ENCODE results near the gene SMNDC1. TPM values are rescaled to one million over a fixed set of nuclear protein-coding genes. Genes with fewer than 3 reads are reported as not detected.

Gene SMNDC1
- total RNA-seq = 10 to 100 TPM; 11.5 to 16.0 (median 13.4) TPM

- Histone ChIP-seq H3K9me3 (no peaks in the 10 kb centered on the region), H3K4me1 (peaks cover 0 to 24% of the 10 kb centered on the region in 2 donors), H3K27ac (peak within 1 kb of the TSS; percentile 88 to 94), H3K4me3 (peak within 1 kb of the TSS; percentile 80 to 97 (median 86)), H3K36me3 (no peaks in the 10 kb centered on the region), H3K27me3 (no peaks in the 10 kb centered on the region)
- intact Hi-C loops (cut with DNase I; ENCODE audit: low total_unique reads) = loop anchor here (2.0 to 10.0 kb wide), 2 partner anchors 78 to 260 kb away; partner anchors contain the start of gene SMC3
- TF ChIP-seq POLR2AphosphoS5 (IDR thresholded peaks at IDR 0.05) (peak; percentile 80 to 94 (median 83)), CTCF (IDR thresholded peaks at IDR 0.05) (no peak), POLR2A (IDR thresholded peaks at IDR 0.05) (peak; percentile 48)
- peak; percentile 97 to 98 for DNase-seq (ENCODE audit: low spot score in 2 of 2)
Measured at GRCh38 chr10:110304780-110305421, at the start of gene SMNDC1. Gene SMNDC1, minus strand, starts transcription at chr10:110304920. Its CDS starts 1,333 bp downstream, at chr10:110303587.

GRCh38 chr10:110354322-110354766 lies 49.6 kb upstream of the SMNDC1 start:
- peak overlapping the region; percentile 28 to 34 for H3K27ac ChIP-seq
- DNase-seq (ENCODE audit: low spot score in 2 of 2) = peak; percentile 82 to 85
- intact Hi-C loops (cut with DNase I; ENCODE audit: low total_unique reads) = no loop called here

GRCh38 chr10:110353244-110354119 lies 48.8 kb upstream of the SMNDC1 start:
- Histone ChIP-seq H3K27ac (peak overlapping the region; percentile 28 to 34), H3K36me3 (no peaks in the 10 kb centered on the region)
- intact Hi-C loops (cut with DNase I; ENCODE audit: low total_unique reads) = no loop called here

More at GRCh38 chr10:110354322-110354766, 49.6 kb upstream of the SMNDC1 start:
- Histone ChIP-seq H3K4me1 (no peaks in the 10 kb centered on the region), H3K36me3 (no peaks in the 10 kb centered on the region), H3K9me3 (no peaks in the 10 kb centered on the region), H3K4me3 (no peak overlapping the region), H3K27me3 (no peaks in the 10 kb centered on the region)
- peak; percentile 35 to 77 (median 61) for TF ChIP-seq CTCF (IDR thresholded peaks at IDR 0.05)
- TF ChIP-seq POLR2AphosphoS5 (IDR thresholded peaks at IDR 0.05) = no peak
- no peak for TF ChIP-seq POLR2A (IDR thresholded peaks at IDR 0.05)

GRCh38 chr10:110352930-110353243 lies 48.2 kb upstream of the SMNDC1 start:
- H3K27ac ChIP-seq = no peak overlapping the region
- H3K9me3 ChIP-seq = no peaks in the 10 kb centered on the region
- no peak for DNase-seq (ENCODE audit: low spot score in 2 of 2)
- H3K36me3 ChIP-seq = no peaks in the 10 kb centered on the region
- TF ChIP-seq POLR2A (IDR thresholded peaks at IDR 0.05) (no peak), POLR2AphosphoS5 (IDR thresholded peaks at IDR 0.05) (no peak), CTCF (IDR thresholded peaks at IDR 0.05) (no peak)
- H3K4me3 ChIP-seq = no peak overlapping the region
- no peaks in the 10 kb centered on the region for H3K4me1 ChIP-seq
- intact Hi-C loops (cut with DNase I; ENCODE audit: low total_unique reads) = no loop called here
- no peaks in the 10 kb centered on the region for H3K27me3 ChIP-seq

More at GRCh38 chr10:110353244-110354119, 48.8 kb upstream of the SMNDC1 start:
- no peak overlapping the region for H3K4me3 ChIP-seq
- H3K27me3 ChIP-seq = no peaks in the 10 kb centered on the region
- no peak for TF ChIP-seq POLR2AphosphoS5 (IDR thresholded peaks at IDR 0.05)
- TF ChIP-seq CTCF (IDR thresholded peaks at IDR 0.05) = no peak
- TF ChIP-seq POLR2A (IDR thresholded peaks at IDR 0.05) = no peak
- no peaks in the 10 kb centered on the region for H3K4me1 ChIP-seq
- DNase-seq (ENCODE audit: low spot score in 2 of 2) = peak in 1 of 2 donors; percentile 49
- H3K9me3 ChIP-seq = no peaks in the 10 kb centered on the region

- H3K27ac ChIP-seq = no peak overlapping the region
- intact Hi-C loops (cut with DNase I; ENCODE audit: low total_unique reads) = no loop called here
- no peak for DNase-seq (ENCODE audit: low spot score in 2 of 2)
- no peaks in the 10 kb centered on the region for H3K9me3 ChIP-seq
- TF ChIP-seq POLR2A (IDR thresholded peaks at IDR 0.05) = no peak
- TF ChIP-seq POLR2AphosphoS5 (IDR thresholded peaks at IDR 0.05) = no peak
- TF ChIP-seq CTCF (IDR thresholded peaks at IDR 0.05) = no peak
- no peak overlapping the region for H3K4me3 ChIP-seq
- no peaks in the 10 kb centered on the region for H3K36me3 ChIP-seq
- no peaks in the 10 kb centered on the region for H3K4me1 ChIP-seq
- H3K27me3 ChIP-seq = no peaks in the 10 kb centered on the region
Measured at GRCh38 chr10:110350812-110351211, 46.1 kb upstream of the SMNDC1 start.
